SU-DHL-6 (cell line): ENCODE data around the gene PLCD1.

ENCODE experiments used
- EZH2phosphoT487 ChIP-seq: fragments of 200-600 bp; sonication (generic), shearing (Covaris generic); conservative IDR thresholded peaks from 2 replicates; pipeline ENCODE4 v1.6.1; 2018; ENCODE audit warnings: mild to moderate bottlenecking, antibody characterized with exemption, low read length, moderate library complexity, mixed read lengths
- TF ChIP-seq, protein P1 (sequence below): fragments of 200-600 bp; sonication (generic); IDR thresholded peaks from one replicate; pipeline ENCODE4 v1.5.1; 2017; ENCODE audit warnings: antibody characterized with exemption, mild to moderate bottlenecking, low read length, moderate library complexity; ENCODE audit not compliant: insufficient read depth, poor library complexity, severe bottlenecking

DNA sequence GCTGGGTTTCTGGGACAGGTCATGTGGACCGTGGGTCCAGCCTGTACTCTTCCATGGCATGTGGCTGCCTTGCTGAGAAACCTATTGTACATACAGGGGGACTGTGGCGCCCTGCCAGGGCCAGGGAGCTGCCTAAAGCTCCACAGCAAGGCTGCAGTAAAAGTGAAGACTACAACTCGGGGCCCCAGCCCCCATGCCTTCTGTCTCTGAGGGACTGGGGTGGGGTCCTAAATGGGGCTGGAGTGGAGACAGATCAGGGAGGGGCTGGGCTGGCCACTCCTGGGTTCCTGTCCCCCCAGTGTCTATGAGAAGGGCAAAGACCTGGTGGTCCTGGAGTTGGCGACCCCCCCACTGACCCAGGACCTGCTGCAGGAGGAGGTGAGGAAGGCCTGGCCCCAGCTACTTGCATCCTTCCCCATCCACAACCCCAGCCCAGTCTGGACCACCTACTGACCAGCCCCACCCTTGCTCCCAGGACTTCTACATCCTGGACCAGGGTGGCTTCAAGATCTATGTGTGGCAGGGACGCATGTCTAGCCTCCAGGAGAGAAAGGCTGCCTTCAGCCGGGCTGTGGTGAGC, 31.6 kb downstream of the PLCD1 start:
- TF ChIP-seq, protein P1, sequence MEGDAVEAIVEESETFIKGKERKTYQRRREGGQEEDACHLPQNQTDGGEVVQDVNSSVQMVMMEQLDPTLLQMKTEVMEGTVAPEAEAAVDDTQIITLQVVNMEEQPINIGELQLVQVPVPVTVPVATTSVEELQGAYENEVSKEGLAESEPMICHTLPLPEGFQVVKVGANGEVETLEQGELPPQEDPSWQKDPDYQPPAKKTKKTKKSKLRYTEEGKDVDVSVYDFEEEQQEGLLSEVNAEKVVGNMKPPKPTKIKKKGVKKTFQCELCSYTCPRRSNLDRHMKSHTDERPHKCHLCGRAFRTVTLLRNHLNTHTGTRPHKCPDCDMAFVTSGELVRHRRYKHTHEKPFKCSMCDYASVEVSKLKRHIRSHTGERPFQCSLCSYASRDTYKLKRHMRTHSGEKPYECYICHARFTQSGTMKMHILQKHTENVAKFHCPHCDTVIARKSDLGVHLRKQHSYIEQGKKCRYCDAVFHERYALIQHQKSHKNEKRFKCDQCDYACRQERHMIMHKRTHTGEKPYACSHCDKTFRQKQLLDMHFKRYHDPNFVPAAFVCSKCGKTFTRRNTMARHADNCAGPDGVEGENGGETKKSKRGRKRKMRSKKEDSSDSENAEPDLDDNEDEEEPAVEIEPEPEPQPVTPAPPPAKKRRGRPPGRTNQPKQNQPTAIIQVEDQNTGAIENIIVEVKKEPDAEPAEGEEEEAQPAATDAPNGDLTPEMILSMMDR: no peak
- TF ChIP-seq EZH2phosphoT487: no peak
